ENCODE measurements around the gene THRB.

DNA sequence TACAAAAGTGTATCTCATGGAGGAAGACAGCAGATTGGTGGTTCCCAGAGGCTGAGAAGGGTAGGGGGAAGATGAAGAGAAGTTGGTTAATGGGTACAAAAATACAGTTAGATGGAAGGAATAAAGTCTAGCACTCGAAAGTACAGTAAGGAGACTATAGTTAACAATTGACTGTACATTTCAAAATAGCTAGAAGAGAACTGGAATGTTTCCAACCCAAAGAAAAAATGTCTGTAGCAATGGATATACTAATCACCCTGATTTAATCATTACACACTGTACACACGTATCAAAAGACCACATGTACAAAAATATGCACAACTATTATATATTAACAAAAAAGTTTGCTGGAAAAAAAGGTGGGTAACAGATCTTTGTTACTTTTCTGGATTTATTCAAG lies 57.3 kb downstream of the THRB start:
- TF ChIP-seq TEAD4 (CRISPR knock-in tag; IDR thresholded peaks at IDR 0.05) (no peak), CTCF (IDR thresholded peaks at IDR 0.05) (no peak), ESRRA (CRISPR knock-in tag; IDR thresholded peaks at IDR 0.05; ENCODE audit: borderline replicate concordance) (no peak), JUN (CRISPR knock-in tag; IDR thresholded peaks at IDR 0.05) (no peak), MXD4 (CRISPR knock-in tag; IDR thresholded peaks at IDR 0.05; ENCODE audit: borderline replicate concordance) (no peak), ATF3 (CRISPR knock-in tag; conservative IDR thresholded peaks at IDR 0.05) (no peak), OVOL2 (CRISPR knock-in tag; IDR thresholded peaks at IDR 0.05; ENCODE audit: borderline replicate concordance) (no peak), CREB1 (CRISPR knock-in tag; IDR thresholded peaks at IDR 0.05) (no peak), ZNF121 (CRISPR knock-in tag; IDR thresholded peaks at IDR 0.05) (no peak), E2F4 (CRISPR knock-in tag; IDR thresholded peaks at IDR 0.05; ENCODE audit: borderline replicate concordance, low read depth) (no peak), ZNF512 (CRISPR knock-in tag; IDR thresholded peaks at IDR 0.05; ENCODE audit: borderline replicate concordance) (no peak)
